HL-60/S4 (cell line): Measurements from ENCODE around the gene FOXB2.
"Not testable (repeated sequence)": the region's sequence is repeated elsewhere in the genome, so short reads cannot be mapped to it uniquely, and the experiment has no call there.

ENCODE experiments used
- in situ Hi-C: fragments of 300-500 bp; cut with MboI; formaldehyde crosslinking; loops from 2 replicates; pipeline ENCODE4 v1.14.3; 2022; ENCODE audit warnings: low sequenced_read_pairs

Gene FOXB2

DNA sequence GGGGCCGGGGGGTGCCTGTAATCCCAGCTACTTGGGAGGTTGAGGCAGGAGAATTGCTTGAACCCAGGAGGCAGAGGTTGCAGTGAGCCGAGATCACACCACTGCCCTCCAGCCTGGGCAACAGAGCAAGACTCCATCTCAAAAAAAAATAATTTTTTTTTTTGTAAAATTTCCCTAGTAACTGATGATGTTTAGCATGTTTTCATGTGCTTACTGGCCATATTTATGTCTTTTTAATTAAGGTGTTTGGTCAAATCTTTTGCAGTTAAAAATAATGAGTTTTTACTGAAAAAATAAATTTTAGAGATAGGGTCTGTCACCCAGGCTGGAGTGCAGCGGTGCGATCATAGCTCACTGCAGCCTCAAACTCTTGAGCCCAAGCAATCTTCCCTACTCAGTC lies 24.3 kb downstream of the FOXB2 start:
- in situ Hi-C loops = not testable (repeated sequence)

- in situ Hi-C loops = not testable (repeated sequence)
Measured at GRCh38 chr9:77060681-77061080, 41.2 kb downstream of the FOXB2 start.

DNA sequence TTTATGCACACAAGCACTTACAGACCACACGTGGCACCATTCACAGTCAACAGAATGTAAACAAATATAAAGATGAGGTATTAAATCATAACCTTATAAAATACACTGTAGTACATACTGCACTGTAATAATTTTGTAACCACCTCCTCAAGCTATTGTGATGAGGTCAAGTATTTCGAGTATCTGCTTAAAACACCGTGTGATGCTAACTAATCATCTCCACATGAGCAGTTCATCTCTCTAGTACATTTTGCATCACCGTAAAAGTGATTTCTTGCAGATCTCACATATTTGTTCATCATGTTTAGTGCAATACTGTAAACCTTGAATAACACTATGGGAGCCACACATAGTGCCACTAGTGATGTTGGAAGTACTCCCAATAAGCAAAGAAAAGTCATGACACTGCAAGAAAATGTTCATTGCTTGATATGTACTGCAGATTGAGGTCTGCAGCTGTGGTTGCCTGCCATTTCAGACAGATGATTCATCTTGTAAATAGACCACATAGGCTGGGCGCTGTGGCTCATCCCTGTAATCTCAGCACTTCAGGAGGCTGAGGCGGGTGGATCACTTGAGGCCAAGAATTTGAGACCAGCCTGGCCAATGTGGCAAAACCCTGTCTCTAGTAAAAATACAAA lies 44.3 kb downstream of the FOXB2 start:
- in situ Hi-C loops = no loop called here

DNA sequence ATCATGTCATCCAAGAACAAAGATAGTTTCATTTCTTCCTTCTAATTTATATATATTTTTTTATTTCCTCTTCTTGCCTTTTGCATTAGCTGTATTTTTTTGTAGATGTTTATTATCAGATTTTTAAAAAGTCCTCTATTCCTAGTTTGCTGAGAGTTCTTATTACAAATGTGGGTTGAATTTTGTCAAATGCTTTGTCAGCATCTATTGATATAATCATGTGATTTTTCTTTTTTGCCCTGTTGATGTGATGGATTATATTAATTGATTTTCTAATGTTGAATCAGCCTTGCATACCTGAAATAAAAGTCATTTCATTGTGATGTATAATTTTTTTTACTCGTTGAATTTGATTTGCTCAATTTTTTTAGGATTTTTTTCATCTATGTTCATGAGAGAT lies 46.9 kb downstream of the FOXB2 start:
- in situ Hi-C loops = no loop called here
